Endothelial cell of umbilical vein (primary cell): ENCODE data around the gene FMN2. TPM values are rescaled to one million over a fixed set of nuclear protein-coding genes. Genes with fewer than 3 reads are reported as not detected.

ENCODE experiments used
- BruUV-seq: library from RNA; stranded (reverse); fragments of 400-500 nt; replicated peaks from 2 replicates; lab custom pipeline; 2021; lab: Mats Ljungman, UMichigan
- CTCF ChIA-PET: fragments of 300-600, 350-600 bp; sonication (Branson Sonifier 250); formaldehyde crosslinking; loops from one replicate; lab custom pipeline; 2021; ENCODE audit warnings: antibody characterized with exemption, inconsistent platforms; lab: Charles Lee
- POLR2A ChIA-PET: fragments of 300-600, 350-600 bp; sonication (Branson Sonifier 250); formaldehyde crosslinking; loops from one replicate; lab custom pipeline; 2021; ENCODE audit warnings: antibody characterized with exemption, inconsistent platforms; lab: Charles Lee
- DNase-seq: peaks from one replicate; pipeline ENCODE4 v3.0.0-alpha.2; 2011; ENCODE audit warnings: low read depth, low spot score
- FAIRE-seq: peaks from 2 replicates; lab custom pipeline; 2011; peaks lifted over from hg19 to GRCh38; lab: Jason Lieb, UNC
- H2AFZ ChIP-seq: 2 replicates; pipeline ENCODE4 v1.6.0; 2012; ENCODE audit warnings: low read depth, low read length, control low read depth, inconsistent platforms
- H3K27ac ChIP-seq: 2 replicates; pipeline ENCODE4 v1.5.1; 2011; ENCODE audit warnings: low read depth, mild to moderate bottlenecking, control low read depth, low read length, moderate library complexity; ENCODE audit not compliant: insufficient read depth
- H3K27me3 ChIP-seq, 2 experiments: 2 replicates each; pipeline versions ENCODE4 v1.6.0 to v1.6.1; 2011; ENCODE audit warnings: low read length in 2 of 2, mixed read lengths in 1 of 2; ENCODE audit not compliant: control insufficient read depth in 2 of 2, insufficient read depth in 2 of 2
- H3K36me3 ChIP-seq, 2 experiments: 2 replicates in 1 of 2; 3 replicates in 1 of 2; pipeline ENCODE4 v1.5.1; 2011; ENCODE audit warnings: low read length in 2 of 2, mild to moderate bottlenecking in 1 of 2, moderate library complexity in 1 of 2; ENCODE audit not compliant: control insufficient read depth in 2 of 2, insufficient read depth in 2 of 2; ENCODE audit errors: extremely low read depth in 1 of 2
- H3K4me1 ChIP-seq: 3 replicates; pipeline ENCODE4 v1.5.1; 2011; ENCODE audit warnings: mild to moderate bottlenecking, low read length; ENCODE audit not compliant: control insufficient read depth, insufficient read depth; ENCODE audit errors: extremely low read depth
- H3K4me2 ChIP-seq: 2 replicates; pipeline ENCODE4 v1.6.1; 2011; ENCODE audit warnings: low read length, control low read depth, mixed read lengths; ENCODE audit not compliant: insufficient read depth
- H3K4me3 ChIP-seq, 3 experiments: fragments of 200-600 bp in 1 of 3; sonication (generic), shearing (Covaris generic) in 1 of 3; replicated peaks in 1 of 3; 2 replicates each; pipeline ENCODE4 v1.5.1; 2011 to 2016; ENCODE audit warnings: control low read depth in 3 of 3, low read length in 3 of 3, mild to moderate bottlenecking in 2 of 3, inconsistent platforms in 1 of 3, low read depth in 1 of 3, moderate library complexity in 1 of 3; ENCODE audit not compliant: insufficient read depth in 1 of 3
- H3K79me2 ChIP-seq: 2 replicates; pipeline ENCODE4 v1.6.0; 2012; ENCODE audit warnings: low read length, inconsistent platforms; ENCODE audit not compliant: control insufficient read depth, insufficient read depth
- H3K9ac ChIP-seq: replicated peaks from 2 replicates; pipeline ENCODE3; 2011; ENCODE audit warnings: low read length, control low read depth; ENCODE audit not compliant: insufficient read depth; ENCODE audit errors: extremely low read depth
- H3K9me1 ChIP-seq: replicated peaks from 3 replicates; pipeline ENCODE4 v1.6.0; 2011; ENCODE audit warnings: mild to moderate bottlenecking, low read length; ENCODE audit not compliant: control insufficient read depth, insufficient read depth; ENCODE audit errors: extremely low read depth
- H3K9me3 ChIP-seq: replicated peaks from 2 replicates; pipeline ENCODE4 v1.5.1; 2012; ENCODE audit warnings: low read length, inconsistent platforms; ENCODE audit not compliant: control insufficient read depth, insufficient read depth
- H4K20me1 ChIP-seq: replicated peaks from 2 replicates; pipeline ENCODE3; 2011; ENCODE audit warnings: mild to moderate bottlenecking, low read length; ENCODE audit not compliant: control insufficient read depth, insufficient read depth; ENCODE audit errors: extremely low read depth
- CTCF ChIP-seq, 2 donors: IDR thresholded peaks; 1 replicate in 1 of 2; 2 replicates in 1 of 2; pipeline ENCODE4 v1.5.1; 2011; ENCODE audit warnings: low read length in 2 of 2, mild to moderate bottlenecking in 2 of 2, moderate library complexity in 2 of 2, control low read depth in 1 of 2, inconsistent platforms in 1 of 2, low read depth in 1 of 2; ENCODE audit not compliant: insufficient read depth in 1 of 2; ENCODE audit errors: extremely low read depth in 1 of 2
- EZH2 ChIP-seq: IDR thresholded peaks from 2 replicates; pipeline ENCODE4 v1.6.1; 2012; ENCODE audit warnings: borderline replicate concordance, low read depth, mild to moderate bottlenecking, moderate library complexity, low read length, inconsistent platforms; ENCODE audit not compliant: severe bottlenecking
- FOS ChIP-seq: IDR thresholded peaks from 2 replicates; pipeline ENCODE4 v1.6.1; 2011; ENCODE audit warnings: mild to moderate bottlenecking, low read length, moderate library complexity, borderline replicate concordance; ENCODE audit not compliant: insufficient read depth
- GATA2 ChIP-seq: IDR thresholded peaks from 2 replicates; pipeline ENCODE4 v1.7.0; 2011; ENCODE audit warnings: low read depth, mild to moderate bottlenecking, moderate library complexity, mixed read lengths, low read length; ENCODE audit not compliant: insufficient read length, insufficient read depth
- JUN ChIP-seq: IDR thresholded peaks from 2 replicates; pipeline ENCODE4 v1.6.1; 2011; ENCODE audit warnings: borderline replicate concordance, low read depth; ENCODE audit not compliant: insufficient read length, insufficient read depth
- MAX ChIP-seq: IDR thresholded peaks from 2 replicates; pipeline ENCODE4 v1.6.1; 2011; ENCODE audit not compliant: insufficient read depth, insufficient read length
- MYC ChIP-seq: IDR thresholded peaks from one replicate; pipeline ENCODE4 v1.6.1; 2011; ENCODE audit warnings: mild to moderate bottlenecking, low read depth, low read length
- POLR2A ChIP-seq: IDR thresholded peaks from 2 replicates; pipeline ENCODE4 v1.6.1; 2012; ENCODE audit warnings: low read depth, mild to moderate bottlenecking, control low read depth, low read length
- POLR2AphosphoS5 ChIP-seq: IDR thresholded peaks from 2 replicates; pipeline ENCODE4 v1.6.1; 2012; ENCODE audit warnings: low read depth, mild to moderate bottlenecking, control low read depth, low read length, moderate library complexity; ENCODE audit not compliant: insufficient read depth
- dilution Hi-C: fragments of 300-500 bp; cut with MboI; formaldehyde crosslinking; loops from one replicate; pipeline ENCODE4 v1.15.0; 2019; ENCODE audit warnings: low sequenced_read_pairs; ENCODE audit not compliant: extremely low pct_ligation_motif_present
- intact Hi-C: fragments of 100-400 bp; cut with micrococcal nuclease; formaldehyde crosslinking; loops from one replicate; pipeline ENCODE4 v1.10.0; 2022
- polyA plus RNA-seq, 4 experiments: library from polyadenylated mRNA; depleted of rRNA in 3 of 4; stranded (reverse) in 3 of 4; unstranded in 1 of 4; fragments of >200 nt; gene quantifications; 2 replicates each; pipeline versions ENCODE4 v1.2.1 to v1.2.3, GENCODE V29; 2011 to 2012; ENCODE audit warnings: missing spikeins in 1 of 4
- total RNA-seq: library from RNA; stranded (reverse); gene quantifications from 2 replicates; pipeline ENCODE4 v1.2.3, GENCODE V29; 2021

Gene FMN2
- total and polyA plus RNA-seq, 2 donors (not counting 3 experiments of a cell fraction or from before 2014, with no cell fraction given): not detected

- H3K4me1 ChIP-seq: no peaks in the 10 kb centered on the region
- H3K4me3 ChIP-seq: no peak overlapping the region
- H3K27ac ChIP-seq: no peak overlapping the region
- H3K79me2 ChIP-seq: no peaks in the 10 kb centered on the region
- no peak overlapping the region for H2AFZ ChIP-seq
- no peaks in the 10 kb centered on the region for H3K9me1 ChIP-seq
- H3K9me3 ChIP-seq: peaks cover 9% of the 10 kb centered on the region
- no TSS peak for BruUV-seq
- dilution Hi-C loops: no loop called here
- DNase-seq (no peak), FAIRE-seq (no peak)
- H3K27me3 ChIP-seq: no peaks in the 10 kb centered on the region
- no peaks in the 10 kb centered on the region for H3K36me3 ChIP-seq
- TF ChIP-seq POLR2A: no peak
- no peak for TF ChIP-seq EZH2
- no peak for TF ChIP-seq MAX
- TF ChIP-seq MYC: no peak
- no peak for TF ChIP-seq FOS
- TF ChIP-seq CTCF (IDR thresholded peaks at IDR 0.05; ENCODE audit: extremely low read depth in 1 of 2, insufficient read depth in 1 of 2, low read depth in 1 of 2, low read length in 2 of 2): no peak
- TF ChIP-seq JUN: no peak
- TF ChIP-seq GATA2: no peak
- TF ChIP-seq POLR2AphosphoS5: no peak
- H3K9ac ChIP-seq: no peak overlapping the region
- CTCF ChIA-PET: interaction anchor here (1.4 kb wide), 1 partner anchor 10 kb away, joined by 3 read pairs; no protein-coding TSS in a partner anchor
- no peak overlapping the region for H3K4me2 ChIP-seq
- H4K20me1 ChIP-seq: no peaks in the 10 kb centered on the region
- POLR2A ChIA-PET: no interaction called here
- intact Hi-C loops: no loop called here
These were observed 430.6 kb downstream of the FMN2 start for GRCh38 chr1:240522122-240522822.
